GM12878 (cell line): ENCODE measurements around the gene TXNDC12. TPM values are rescaled to one million over a fixed set of nuclear protein-coding genes. Genes with fewer than 3 reads are reported as not detected.

Experiments used
- ASH2L ChIP-seq: fragments of 300-600, 200-600 bp; sonication (generic); IDR thresholded peaks from 2 replicates; pipeline ENCODE4 v1.6.1; 2017; ENCODE audit warnings: low read depth, mild to moderate bottlenecking, borderline replicate concordance
- CBFB ChIP-seq: IDR thresholded peaks from 2 replicates; pipeline ENCODE4 v1.6.1; 2016; ENCODE audit warnings: antibody characterized with exemption, low read depth
- CBX5 ChIP-seq: sonication (generic); IDR thresholded peaks from 2 replicates; pipeline ENCODE4 v1.6.1; 2016; ENCODE audit warnings: low read depth, moderate library complexity, mild to moderate bottlenecking, inconsistent platforms
- EGR1 ChIP-seq, 2 experiments: IDR thresholded peaks; 1 replicate in 1 of 2; 2 replicates in 1 of 2; pipeline ENCODE4 v1.6.1; 2011 to 2012; ENCODE audit warnings: low read depth in 2 of 2, low read length in 2 of 2, borderline replicate concordance in 1 of 2, mild to moderate bottlenecking in 1 of 2, moderate library complexity in 1 of 2
- HCFC1 ChIP-seq: fragments of 150-350 bp; IDR thresholded peaks from 2 replicates; pipeline ENCODE4 v1.6.1; 2014; ENCODE audit warnings: low read length
- HDAC2 ChIP-seq: fragments of 200-600 bp; sonication (generic); IDR thresholded peaks from 2 replicates; pipeline ENCODE4 v1.6.1; 2017
- MTA3 ChIP-seq: IDR thresholded peaks from 2 replicates; pipeline ENCODE4 v1.6.1; 2012; ENCODE audit warnings: low read length, inconsistent platforms, borderline replicate concordance
- MYC ChIP-seq: IDR thresholded peaks from 2 replicates; pipeline ENCODE4 v1.6.1; 2011; ENCODE audit warnings: mild to moderate bottlenecking, low read length, moderate library complexity, inconsistent platforms; ENCODE audit not compliant: insufficient read depth, insufficient replicate concordance, insufficient read length, severe bottlenecking
- NFYA ChIP-seq: IDR thresholded peaks from 2 replicates; pipeline ENCODE4 v1.6.1; 2011; ENCODE audit warnings: low read depth, mild to moderate bottlenecking, low read length, improper control_type of control experiment, borderline replicate concordance
- NR2C1 ChIP-seq: fragments of 450-650 bp; IDR thresholded peaks from 2 replicates; pipeline ENCODE4 v1.6.1; 2017; ENCODE audit warnings: antibody characterized with exemption, mild to moderate bottlenecking, moderate library complexity
- SMAD1 ChIP-seq: fragments of 450-650 bp; IDR thresholded peaks from 2 replicates; pipeline ENCODE4 v1.6.1; 2018; ENCODE audit warnings: mild to moderate bottlenecking, low read depth; ENCODE audit not compliant: partially characterized antibody
- SMARCA5 ChIP-seq: fragments of 450-650 bp; IDR thresholded peaks from 2 replicates; pipeline ENCODE4 v1.6.1; 2017; ENCODE audit warnings: mild to moderate bottlenecking
- STAT1 ChIP-seq: fragments of 450-650 bp; conservative IDR thresholded peaks from 2 replicates; pipeline ENCODE4 v1.6.1; 2014; ENCODE audit warnings: antibody characterized with exemption, mild to moderate bottlenecking
- SUPT20H ChIP-seq: IDR thresholded peaks from 2 replicates; pipeline ENCODE4 v1.6.1; 2011; ENCODE audit warnings: low read depth, mild to moderate bottlenecking, low read length, moderate library complexity, borderline replicate concordance; ENCODE audit not compliant: control insufficient read depth
- SUZ12 ChIP-seq: fragments of 200-600 bp; sonication (generic); IDR thresholded peaks from one replicate; pipeline ENCODE4 v1.6.1; 2018; ENCODE audit warnings: antibody characterized with exemption, mild to moderate bottlenecking; ENCODE audit not compliant: unreplicated experiment
- TCF3 ChIP-seq: IDR thresholded peaks from 2 replicates; pipeline ENCODE4 v1.6.1; 2012; ENCODE audit warnings: low read depth, mild to moderate bottlenecking, low read length, borderline replicate concordance; ENCODE audit not compliant: insufficient read depth
- ZNF217 ChIP-seq: fragments of 450-650 bp; IDR thresholded peaks from 2 replicates; pipeline ENCODE4 v1.6.1; 2017; ENCODE audit warnings: antibody characterized with exemption, mild to moderate bottlenecking
- ZNF384 ChIP-seq: IDR thresholded peaks from 2 replicates; pipeline ENCODE4 v1.6.1; 2012; ENCODE audit warnings: low read depth, mild to moderate bottlenecking, low read length, improper control_type of control experiment, borderline replicate concordance
- polyA plus RNA-seq, 11 experiments: library from polyadenylated mRNA; depleted of rRNA in 4 of 11; unstranded in 6 of 11; stranded (reverse) in 5 of 11; fragments of >200 nt; fragmentation: Nextera tagmentation in 4 of 11; fragmentation: Illumina TruSeq in 1 of 11; extraction: Ambion mirVana in 4 of 11; extraction: Trizol in 1 of 11; gene quantifications; 1 replicate in 1 of 11; 2 replicates in 10 of 11; pipeline versions ENCODE4 v1.2.1 to v1.2.3, GENCODE V29; 2011 to 2016; ENCODE audit warnings: inconsistent platforms in 2 of 11, missing spikeins in 2 of 11, low read depth in 1 of 11
- total RNA-seq, 4 experiments: library from RNA; depleted of rRNA in 3 of 4; stranded (reverse); fragments of >200 nt in 3 of 4; fragmentation: Illumina TruSeq in 1 of 4; extraction: Trizol in 1 of 4; gene quantifications; 2 replicates each; pipeline versions ENCODE4 v1.2.1 to v1.2.3, GENCODE V29; 2013 to 2021
- TF ChIP-seq, protein P1 (sequence below): fragments of 450-650 bp; IDR thresholded peaks from 2 replicates; pipeline ENCODE4 v1.6.1; 2017; ENCODE audit warnings: mild to moderate bottlenecking
- TF ChIP-seq, protein P2 (sequence below): IDR thresholded peaks from 2 replicates; pipeline ENCODE4 v1.6.1; 2012; ENCODE audit warnings: low read depth, low read length, improper control_type of control experiment
- TF ChIP-seq, protein P3 (sequence below): fragments of 450-650 bp; IDR thresholded peaks from 2 replicates; pipeline ENCODE4 v1.6.1; 2016; ENCODE audit warnings: mild to moderate bottlenecking
- TF ChIP-seq, protein P4 (sequence below): fragments of 450-650 bp; IDR thresholded peaks from 2 replicates; pipeline ENCODE4 v1.6.1; 2016; ENCODE audit warnings: mild to moderate bottlenecking
- TF ChIP-seq, protein P5 (sequence below): fragments of 150-350 bp; IDR thresholded peaks from 2 replicates; pipeline ENCODE4 v1.6.1; 2016; ENCODE audit warnings: low read depth, low read length

Gene TXNDC12
- total and polyA plus RNA-seq, 10 of the 15 experiments (the other 5 are each of a cell fraction or from before 2014, with no cell fraction given): 6.7 to 41.7 (median 17.7) TPM

DNA sequence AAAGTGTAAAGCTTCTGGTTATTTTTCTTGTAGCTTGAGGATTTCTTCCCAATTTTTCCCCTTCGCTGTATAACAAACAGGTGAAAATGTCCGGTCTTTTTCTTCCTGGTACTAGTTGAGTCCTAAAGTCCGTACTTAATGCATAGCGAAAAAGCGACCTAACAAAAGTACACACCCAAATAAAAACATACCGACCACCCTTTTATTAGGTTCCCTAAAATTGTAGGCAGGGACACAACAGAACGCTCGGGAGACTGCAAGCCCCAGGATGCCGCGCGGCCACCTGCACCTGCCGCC is 823 bp upstream of the TXNDC12 start (continued):
- TF ChIP-seq, protein P1, sequence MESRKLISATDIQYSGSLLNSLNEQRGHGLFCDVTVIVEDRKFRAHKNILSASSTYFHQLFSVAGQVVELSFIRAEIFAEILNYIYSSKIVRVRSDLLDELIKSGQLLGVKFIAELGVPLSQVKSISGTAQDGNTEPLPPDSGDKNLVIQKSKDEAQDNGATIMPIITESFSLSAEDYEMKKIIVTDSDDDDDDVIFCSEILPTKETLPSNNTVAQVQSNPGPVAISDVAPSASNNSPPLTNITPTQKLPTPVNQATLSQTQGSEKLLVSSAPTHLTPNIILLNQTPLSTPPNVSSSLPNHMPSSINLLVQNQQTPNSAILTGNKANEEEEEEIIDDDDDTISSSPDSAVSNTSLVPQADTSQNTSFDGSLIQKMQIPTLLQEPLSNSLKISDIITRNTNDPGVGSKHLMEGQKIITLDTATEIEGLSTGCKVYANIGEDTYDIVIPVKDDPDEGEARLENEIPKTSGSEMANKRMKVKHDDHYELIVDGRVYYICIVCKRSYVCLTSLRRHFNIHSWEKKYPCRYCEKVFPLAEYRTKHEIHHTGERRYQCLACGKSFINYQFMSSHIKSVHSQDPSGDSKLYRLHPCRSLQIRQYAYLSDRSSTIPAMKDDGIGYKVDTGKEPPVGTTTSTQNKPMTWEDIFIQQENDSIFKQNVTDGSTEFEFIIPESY: no peak
- TF ChIP-seq ASH2L (no peak), CBFB (no peak), MTA3 (no peak), HCFC1 (peak; percentile 79; the same call in 1 of the 2 replicates), ZNF384 (no peak), EGR1 (IDR thresholded peaks at IDR 0.05; ENCODE audit: borderline replicate concordance in 1 of 2, low read depth in 2 of 2, low read length in 2 of 2) (no peak), SMAD1 (no peak), STAT1 (no peak), ZNF217 (no peak), SMARCA5 (no peak), MYC (no peak), NR2C1 (peak; percentile 69), NFYA (no peak), SUPT20H (no peak), SUZ12 (no peak), HDAC2 (no peak), CBX5 (no peak), TCF3 (no peak)
- TF ChIP-seq, protein P2, sequence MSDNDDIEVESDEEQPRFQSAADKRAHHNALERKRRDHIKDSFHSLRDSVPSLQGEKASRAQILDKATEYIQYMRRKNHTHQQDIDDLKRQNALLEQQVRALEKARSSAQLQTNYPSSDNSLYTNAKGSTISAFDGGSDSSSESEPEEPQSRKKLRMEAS: no peak
- TF ChIP-seq, protein P3, sequence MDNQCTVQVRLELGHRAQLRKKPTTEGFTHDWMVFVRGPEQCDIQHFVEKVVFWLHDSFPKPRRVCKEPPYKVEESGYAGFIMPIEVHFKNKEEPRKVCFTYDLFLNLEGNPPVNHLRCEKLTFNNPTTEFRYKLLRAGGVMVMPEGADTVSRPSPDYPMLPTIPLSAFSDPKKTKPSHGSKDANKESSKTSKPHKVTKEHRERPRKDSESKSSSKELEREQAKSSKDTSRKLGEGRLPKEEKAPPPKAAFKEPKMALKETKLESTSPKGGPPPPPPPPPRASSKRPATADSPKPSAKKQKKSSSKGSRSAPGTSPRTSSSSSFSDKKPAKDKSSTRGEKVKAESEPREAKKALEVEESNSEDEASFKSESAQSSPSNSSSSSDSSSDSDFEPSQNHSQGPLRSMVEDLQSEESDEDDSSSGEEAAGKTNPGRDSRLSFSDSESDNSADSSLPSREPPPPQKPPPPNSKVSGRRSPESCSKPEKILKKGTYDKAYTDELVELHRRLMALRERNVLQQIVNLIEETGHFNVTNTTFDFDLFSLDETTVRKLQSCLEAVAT: no peak
- TF ChIP-seq, protein P4, sequence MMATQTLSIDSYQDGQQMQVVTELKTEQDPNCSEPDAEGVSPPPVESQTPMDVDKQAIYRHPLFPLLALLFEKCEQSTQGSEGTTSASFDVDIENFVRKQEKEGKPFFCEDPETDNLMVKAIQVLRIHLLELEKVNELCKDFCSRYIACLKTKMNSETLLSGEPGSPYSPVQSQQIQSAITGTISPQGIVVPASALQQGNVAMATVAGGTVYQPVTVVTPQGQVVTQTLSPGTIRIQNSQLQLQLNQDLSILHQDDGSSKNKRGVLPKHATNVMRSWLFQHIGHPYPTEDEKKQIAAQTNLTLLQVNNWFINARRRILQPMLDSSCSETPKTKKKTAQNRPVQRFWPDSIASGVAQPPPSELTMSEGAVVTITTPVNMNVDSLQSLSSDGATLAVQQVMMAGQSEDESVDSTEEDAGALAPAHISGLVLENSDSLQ: no peak
- TF ChIP-seq, protein P5, sequence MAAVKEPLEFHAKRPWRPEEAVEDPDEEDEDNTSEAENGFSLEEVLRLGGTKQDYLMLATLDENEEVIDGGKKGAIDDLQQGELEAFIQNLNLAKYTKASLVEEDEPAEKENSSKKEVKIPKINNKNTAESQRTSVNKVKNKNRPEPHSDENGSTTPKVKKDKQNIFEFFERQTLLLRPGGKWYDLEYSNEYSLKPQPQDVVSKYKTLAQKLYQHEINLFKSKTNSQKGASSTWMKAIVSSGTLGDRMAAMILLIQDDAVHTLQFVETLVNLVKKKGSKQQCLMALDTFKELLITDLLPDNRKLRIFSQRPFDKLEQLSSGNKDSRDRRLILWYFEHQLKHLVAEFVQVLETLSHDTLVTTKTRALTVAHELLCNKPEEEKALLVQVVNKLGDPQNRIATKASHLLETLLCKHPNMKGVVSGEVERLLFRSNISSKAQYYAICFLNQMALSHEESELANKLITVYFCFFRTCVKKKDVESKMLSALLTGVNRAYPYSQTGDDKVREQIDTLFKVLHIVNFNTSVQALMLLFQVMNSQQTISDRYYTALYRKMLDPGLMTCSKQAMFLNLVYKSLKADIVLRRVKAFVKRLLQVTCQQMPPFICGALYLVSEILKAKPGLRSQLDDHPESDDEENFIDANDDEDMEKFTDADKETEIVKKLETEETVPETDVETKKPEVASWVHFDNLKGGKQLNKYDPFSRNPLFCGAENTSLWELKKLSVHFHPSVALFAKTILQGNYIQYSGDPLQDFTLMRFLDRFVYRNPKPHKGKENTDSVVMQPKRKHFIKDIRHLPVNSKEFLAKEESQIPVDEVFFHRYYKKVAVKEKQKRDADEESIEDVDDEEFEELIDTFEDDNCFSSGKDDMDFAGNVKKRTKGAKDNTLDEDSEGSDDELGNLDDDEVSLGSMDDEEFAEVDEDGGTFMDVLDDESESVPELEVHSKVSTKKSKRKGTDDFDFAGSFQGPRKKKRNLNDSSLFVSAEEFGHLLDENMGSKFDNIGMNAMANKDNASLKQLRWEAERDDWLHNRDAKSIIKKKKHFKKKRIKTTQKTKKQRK: no peak
- TF ChIP-seq, all 136 proteins: peak for 4
